HG02642 (cell line): ENCODE results near the gene PLEKHM3.

ENCODE experiments used
- ATAC-seq: cut with Tn5 transposase; IDR thresholded peaks from one replicate; pipeline ENCODE4 v1.9.1; 2021; ENCODE audit warnings: mild to moderate bottlenecking; ENCODE audit not compliant: unreplicated experiment, poor library complexity

The PLEKHM3 gene

GRCh38 chr2:207836521-207837133 is 188.7 kb downstream of the PLEKHM3 start:
- no peak for ATAC-seq

GRCh38 chr2:207835805-207836204 is 189.5 kb downstream of the PLEKHM3 start:
- ATAC-seq = no peak

DNA sequence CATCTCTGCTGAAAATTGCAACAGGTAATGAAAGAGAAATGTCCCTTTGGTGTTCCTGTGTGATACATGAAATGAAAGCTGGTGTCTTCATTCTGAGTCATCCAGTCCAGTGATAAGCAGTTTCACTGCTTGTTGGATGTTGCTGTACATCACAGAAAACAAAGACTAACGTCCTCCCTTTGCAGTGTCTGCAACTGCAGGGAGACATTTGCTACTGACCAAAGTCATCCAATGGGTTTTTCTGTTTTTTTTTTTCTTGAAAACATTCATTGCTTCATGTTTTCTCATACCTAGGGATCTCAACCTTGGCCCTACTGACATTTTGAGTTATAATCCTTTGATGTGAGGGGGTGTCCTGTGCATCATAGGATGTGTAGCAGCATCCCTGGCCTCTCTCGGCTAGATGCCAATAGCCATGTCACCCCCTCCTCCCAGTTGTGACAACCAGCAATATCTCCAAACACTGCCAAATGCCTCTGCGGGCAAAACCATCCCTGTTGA is 192.0 kb downstream of the PLEKHM3 start:
- ATAC-seq = peak; percentile 87

DNA sequence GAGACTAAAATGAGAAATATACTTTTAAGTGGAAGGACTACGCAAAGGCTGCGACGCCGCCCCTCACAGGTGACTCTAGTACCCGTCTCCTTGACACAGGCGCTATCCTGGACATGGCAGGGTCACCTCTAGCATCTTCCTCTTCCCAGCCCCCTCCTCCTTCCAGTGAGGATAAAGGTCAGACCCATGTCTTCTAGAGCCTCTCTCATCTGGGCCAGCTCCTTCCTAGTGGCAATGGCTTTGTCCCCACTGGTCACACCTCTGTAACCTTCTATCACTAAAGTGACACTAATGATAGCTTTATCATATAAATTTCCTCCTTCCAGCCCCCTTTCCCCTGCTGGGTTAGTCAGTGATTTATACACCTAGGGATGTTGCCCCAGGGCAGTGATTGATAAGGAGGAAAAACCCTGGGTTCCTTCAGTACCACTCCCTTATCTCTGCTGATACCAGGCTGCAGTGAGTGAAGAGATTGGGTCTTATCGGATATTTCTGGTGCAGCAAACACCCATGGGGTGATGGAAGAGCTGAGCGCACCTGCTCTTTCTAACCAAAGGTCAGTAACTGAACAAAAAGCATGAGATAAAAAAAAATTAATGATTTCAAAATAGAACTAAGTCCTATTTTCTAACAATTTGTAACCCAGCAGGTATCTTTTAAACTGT is 193.6 kb downstream of the PLEKHM3 start:
- no peak for ATAC-seq

DNA sequence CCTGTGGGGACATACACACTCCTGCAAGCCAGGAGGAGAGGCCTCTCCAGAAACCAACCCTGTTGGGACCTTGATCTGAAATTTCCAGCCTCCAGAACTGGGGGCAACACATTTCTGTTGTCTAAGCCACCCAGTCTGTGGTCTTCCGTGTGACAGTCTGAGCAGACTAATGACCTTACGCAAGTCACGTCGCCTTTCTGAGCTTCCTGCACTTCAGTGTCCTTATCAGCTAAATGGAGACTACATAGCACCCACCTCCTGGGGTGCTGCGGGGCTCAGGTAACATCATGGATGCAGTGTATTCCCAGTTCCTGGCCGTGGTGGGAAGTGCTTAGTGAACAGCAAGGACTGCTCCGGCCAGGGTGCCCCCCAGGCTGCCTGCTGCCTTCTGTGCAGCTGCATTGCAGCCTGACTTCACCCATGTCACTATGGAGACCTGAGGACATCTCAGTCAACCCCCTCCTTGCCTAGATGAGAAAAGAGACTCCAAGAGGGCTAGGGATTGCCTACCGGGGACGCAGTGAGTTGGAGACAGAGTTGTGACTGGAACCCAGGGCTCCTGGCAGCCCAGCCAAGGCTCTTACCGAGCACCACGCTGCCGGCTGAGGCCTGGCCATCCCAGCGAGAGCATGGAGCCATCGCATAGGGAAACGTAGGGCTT is 194.4 kb downstream of the PLEKHM3 start:
- no peak for ATAC-seq

GRCh38 chr2:207828361-207829057 is 196.8 kb downstream of the PLEKHM3 start:
- no peak for ATAC-seq

- no peak for ATAC-seq
Observed at GRCh38 chr2:207825978-207826377, 199.3 kb downstream of the PLEKHM3 start.

- no peak for ATAC-seq
Observed at GRCh38 chr2:207825045-207825954, 200.0 kb downstream of the PLEKHM3 start.

GRCh38 chr2:207823865-207824264 is 201.5 kb downstream of the PLEKHM3 start:
- no peak for ATAC-seq

GRCh38 chr2:207819839-207820784 is 205.2 kb downstream of the PLEKHM3 start:
- no peak for ATAC-seq

GRCh38 chr2:207819021-207819797 is 206.1 kb downstream of the PLEKHM3 start:
- no peak for ATAC-seq

GRCh38 chr2:207816546-207816945 is 208.8 kb downstream of the PLEKHM3 start:
- no peak for ATAC-seq

DNA sequence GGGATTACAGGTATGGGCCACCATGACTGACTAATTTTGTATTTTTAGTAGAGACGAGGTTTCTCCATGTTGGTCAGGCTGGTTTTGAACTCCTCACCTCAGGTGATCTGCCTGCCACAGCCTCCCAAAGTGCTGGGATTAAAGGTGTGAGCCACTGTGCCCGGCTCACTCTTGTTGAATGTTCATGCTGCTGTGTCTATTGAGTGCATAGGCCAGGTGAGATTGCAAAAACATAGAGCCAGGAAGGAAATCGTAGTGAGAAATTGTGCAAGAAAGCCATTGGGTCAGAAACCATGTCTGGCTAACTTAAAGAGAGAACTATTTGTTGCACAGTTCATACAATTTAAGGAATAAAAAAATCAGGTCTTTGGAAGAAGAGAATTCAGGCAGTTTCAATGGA is 210.1 kb downstream of the PLEKHM3 start:
- no peak for ATAC-seq

GRCh38 chr2:207813942-207814341 is 211.4 kb downstream of the PLEKHM3 start:
- no peak for ATAC-seq

DNA sequence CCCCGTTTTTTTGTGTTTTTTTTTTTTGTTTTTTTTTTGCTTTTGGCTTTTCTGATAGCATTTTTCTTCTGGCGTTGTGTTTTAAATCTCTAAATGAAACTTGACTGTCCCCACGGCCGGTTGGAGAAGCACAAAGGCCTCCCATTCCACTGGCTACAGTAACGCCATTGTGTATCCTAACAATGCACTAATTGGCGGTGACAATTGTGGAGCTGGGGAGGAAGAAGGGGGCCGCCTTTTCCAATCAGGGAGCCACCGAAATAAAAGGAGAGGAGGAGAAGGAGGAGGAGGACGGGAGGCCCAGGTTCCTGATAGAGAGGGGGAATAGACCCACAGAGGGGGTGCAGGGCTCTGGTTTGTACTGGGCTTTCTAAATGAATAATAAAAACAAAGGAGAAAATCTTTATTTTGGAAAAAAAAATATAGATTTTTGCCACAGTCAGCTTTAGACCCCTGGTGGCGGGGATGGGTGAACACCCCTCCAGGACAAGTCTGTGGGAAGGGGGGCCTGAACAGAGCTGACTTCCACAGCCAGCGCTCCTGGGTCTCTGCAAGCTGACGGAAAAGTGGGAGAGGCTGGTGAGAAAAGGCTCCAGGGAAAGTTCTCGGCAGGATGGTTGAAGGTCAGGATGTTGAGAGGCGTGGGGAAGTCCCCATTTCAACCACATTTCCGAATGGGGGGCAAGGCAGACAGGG is 212.0 kb downstream of the PLEKHM3 start:
- no peak for ATAC-seq

DNA sequence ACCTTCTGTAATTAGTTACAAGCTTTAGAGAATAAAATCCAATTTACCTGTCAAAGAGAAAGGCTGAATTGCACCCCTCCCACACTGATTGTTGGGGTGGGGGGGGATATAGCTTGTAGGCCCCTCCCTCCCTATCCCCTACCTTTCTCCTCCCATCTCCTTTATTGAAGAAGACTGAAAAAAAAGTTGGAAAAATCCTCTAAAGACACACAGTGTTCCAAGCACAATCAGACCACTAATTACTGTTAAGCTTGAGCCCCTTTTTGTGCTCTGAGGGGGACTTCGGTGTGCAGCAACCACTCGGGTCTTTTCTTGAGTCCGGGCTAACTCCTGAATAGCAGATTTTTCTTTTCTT is 212.6 kb downstream of the PLEKHM3 start:
- ATAC-seq = no peak

GRCh38 chr2:207812058-207812725 is 213.1 kb downstream of the PLEKHM3 start:
- no peak for ATAC-seq
